GM04504 (cell line): ENCODE data around the gene BTBD19.
"Not testable (repeated sequence)": the region's sequence is repeated elsewhere in the genome, so short reads cannot be mapped to it uniquely, and the experiment has no call there.

Source experiments
- DNase-seq: peaks from one replicate; pipeline ENCODE4 v3.0.0-alpha.2; 2012; ENCODE audit warnings: low read depth

BTBD19 gene

GRCh38 chr1:44808938-44809917 is 905 bp downstream of the BTBD19 start:
- DNase-seq, result no peak

- DNase-seq, result no peak
Observed at GRCh38 chr1:44810101-44810761, 1.9 kb downstream of the BTBD19 start.

- DNase-seq, result not testable (repeated sequence)
Observed at GRCh38 chr1:44810762-44811105, 2.4 kb downstream of the BTBD19 start.

- DNase-seq, result no peak
Observed at GRCh38 chr1:44811234-44811633, 2.9 kb downstream of the BTBD19 start.

GRCh38 chr1:44812822-44813543 is 4.7 kb downstream of the BTBD19 start:
- no peak for DNase-seq

GRCh38 chr1:44815926-44816325 is 7.6 kb downstream of the BTBD19 start:
- DNase-seq, result not testable (repeated sequence)

- DNase-seq, result no peak
Observed at GRCh38 chr1:44817307-44817706, 9.0 kb downstream of the BTBD19 start.

GRCh38 chr1:44817771-44818495 is 9.6 kb downstream of the BTBD19 start:
- no peak for DNase-seq

GRCh38 chr1:44819196-44819607 is 10.9 kb downstream of the BTBD19 start:
- DNase-seq, result no peak

GRCh38 chr1:44819608-44820327 is 11.4 kb downstream of the BTBD19 start:
- peak; percentile 79 for DNase-seq

- DNase-seq, result no peak
Observed at GRCh38 chr1:44820328-44821239, 12.3 kb downstream of the BTBD19 start.

- DNase-seq, result no peak
Observed at GRCh38 chr1:44821240-44821715, 13.0 kb downstream of the BTBD19 start.

- no peak for DNase-seq
Observed at GRCh38 chr1:44822131-44822701, 13.9 kb downstream of the BTBD19 start.

GRCh38 chr1:44822981-44823451 is 14.7 kb downstream of the BTBD19 start:
- no peak for DNase-seq

GRCh38 chr1:44824392-44824791 is 16.1 kb downstream of the BTBD19 start:
- not testable (repeated sequence) for DNase-seq

GRCh38 chr1:44826375-44827196 is 18.3 kb downstream of the BTBD19 start:
- DNase-seq, result no peak

GRCh38 chr1:44827197-44828002 is 19.1 kb downstream of the BTBD19 start:
- no peak for DNase-seq
